ENCODE results near the gene B3GNT5. TPM values are rescaled to one million over a fixed set of nuclear protein-coding genes. Genes with fewer than 3 reads are reported as not detected.

Gene B3GNT5
- total and polyA plus RNA-seq, 9 of the 15 experiments (the other 6 are each of a cell fraction or from before 2014, with no cell fraction given): 8.8 to 23.8 (median 14.4) TPM

- WGBS (ENCODE audit: insufficient coverage, low coverage, missing lambda C conversion rate): 66% methylated on average over 7 of the region's 7 CpGs
- ChIA-PET CTCF (ENCODE audit: low intra/inter-chr PET ratio) (no interaction called here), POLR2A (interaction anchor here (0.5 to 2.1 kb wide), 6 partner anchors 12 to 601 kb away, joined by 3 to 7 read pairs (median 3); no protein-coding TSS in a partner anchor)
- no peak for DNase-seq (ENCODE audit: extremely low read depth in 1 of 4, low spot score in 3 of 4)
- no peak overlapping the region for H2AFZ ChIP-seq (ENCODE audit: low read depth, low read length)
- no peak for TF ChIP-seq KLF6 (CRISPR knock-in tag; IDR thresholded peaks at IDR 0.05; ENCODE audit: borderline replicate concordance)
- no peak for TF ChIP-seq HDAC1 (IDR thresholded peaks at IDR 0.05)
- no peak for TF ChIP-seq SMAD1 (IDR thresholded peaks at IDR 0.05; ENCODE audit: low read depth, low read length, partially characterized antibody)
- no peak for TF ChIP-seq DACH1 (IDR thresholded peaks at IDR 0.05; ENCODE audit: partially characterized antibody)
- TF ChIP-seq KDM4B (IDR thresholded peaks at IDR 0.05; ENCODE audit: borderline replicate concordance in 2 of 2, low read depth in 1 of 2): no peak
- TF ChIP-seq SP2 (IDR thresholded peaks at IDR 0.05; ENCODE audit: extremely low read depth, low read depth, low read length, poor library complexity, severe bottlenecking): no peak
- no peak for TF ChIP-seq RHOXF2B (CRISPR knock-in tag; conservative IDR thresholded peaks at IDR 0.05)
- no peak for TF ChIP-seq ZFP30 (CRISPR knock-in tag; IDR thresholded peaks at IDR 0.05; ENCODE audit: borderline replicate concordance)
- no peak for TF ChIP-seq ZNF699 (CRISPR knock-in tag; IDR thresholded peaks at IDR 0.05; ENCODE audit: insufficient replicate concordance)
- TF ChIP-seq IFI16 (CRISPR knock-in tag; IDR thresholded peaks at IDR 0.05): no peak
- TF ChIP-seq HMGN3 (IDR thresholded peaks at IDR 0.05; ENCODE audit: borderline replicate concordance, extremely low read depth, insufficient read length, low read depth, low read length): no peak
- TF ChIP-seq MEF2D (tag; conservative IDR thresholded peaks at IDR 0.05; ENCODE audit: low read depth): no peak
- H3K4me1 ChIP-seq (replicated peaks in 1 of 2; ENCODE audit: control insufficient read depth in 2 of 2, insufficient read depth in 2 of 2, low read length in 2 of 2): peaks cover 0 to 15% of the 10 kb centered on the region in 2 experiments; a peak in 4 of 5 replicates
- no peaks in the 10 kb centered on the region for H3K9me3 ChIP-seq (replicated peaks; ENCODE audit: control insufficient read depth, insufficient read depth, low read depth, low read length)
- H3K79me2 ChIP-seq (ENCODE audit: control insufficient read depth, insufficient read depth, low read length): peaks cover 64% of the 10 kb centered on the region
- no peak overlapping the region for H3K27ac ChIP-seq (ENCODE audit: extremely low read depth, low read depth, low read length)
- in situ Hi-C loops (cut with MboI) (no loop called here), intact Hi-C loops (cut with micrococcal nuclease) (no loop called here)
- no peaks in the 10 kb centered on the region for H4K20me1 ChIP-seq (replicated peaks; ENCODE audit: control insufficient read depth, insufficient read depth, low read length)
- H3K9ac ChIP-seq (ENCODE audit: insufficient read depth in 1 of 2, low read depth in 2 of 2, low read length in 2 of 2): no peak overlapping the region
- H3K27me3 ChIP-seq (ENCODE audit: control insufficient read depth in 2 of 2, insufficient read depth in 2 of 2, low read length in 2 of 2): no peaks in the 10 kb centered on the region
- H3K4me2 ChIP-seq (ENCODE audit: insufficient read depth, low read length): no peak overlapping the region
- BruUV-seq (replicated peaks): no TSS peak
- no peaks in the 10 kb centered on the region for H3K9me1 ChIP-seq (ENCODE audit: control insufficient read depth, insufficient read depth, low read length)
- no peak overlapping the region for H3K4me3 ChIP-seq
- H3K36me3 ChIP-seq (ENCODE audit: control insufficient read depth, insufficient read depth, low read length): peaks cover 29% of the 10 kb centered on the region; the same call in 2 of the 3 replicates
- no peak for ATAC-seq
- FAIRE-seq: no peak
Observed at GRCh38 chr3:183260167-183260904, 7.3 kb downstream of the B3GNT5 start.
